Neural progenitor cell (in vitro differentiated cells): ENCODE measurements around the gene FAM174C. TPM values are rescaled to one million over a fixed set of nuclear protein-coding genes. Genes with fewer than 3 reads are reported as not detected.

Experiments used
- DNase-seq: peaks from one replicate; pipeline ENCODE4 v3.0.0-alpha.2; 2016; ENCODE audit warnings: low spot score
- H2AFZ ChIP-seq: fragments of 200-600 bp; sonication (generic); replicated peaks from 2 replicates; pipeline ENCODE4 v1.6.1; 2016; ENCODE audit warnings: antibody characterized with exemption
- H3F3A ChIP-seq: fragments of 200-600 bp; sonication (generic); 2 replicates; pipeline ENCODE4 v1.6.1; 2016; ENCODE audit warnings: antibody characterized with exemption, low read depth
- H3K27ac ChIP-seq: fragments of 200-600 bp; sonication (generic); 2 replicates; pipeline ENCODE4 v1.5.1; 2016; ENCODE audit warnings: mild to moderate bottlenecking
- H3K27me3 ChIP-seq: fragments of 200-600 bp; sonication (generic); 2 replicates; pipeline ENCODE4 v1.6.1; 2016; ENCODE audit warnings: mild to moderate bottlenecking, moderate library complexity
- H3K36me3 ChIP-seq: fragments of 200-600 bp; sonication (generic); 2 replicates; pipeline ENCODE4 v1.5.1; 2016
- H3K4me1 ChIP-seq: fragments of 200-600 bp; sonication (generic); 2 replicates; pipeline ENCODE4 v1.6.1; 2016; ENCODE audit warnings: mixed run types
- H3K4me2 ChIP-seq: fragments of 200-600 bp; sonication (generic); 2 replicates; pipeline ENCODE4 v1.6.1; 2016
- H3K4me3 ChIP-seq: fragments of 200-600 bp; sonication (generic); 2 replicates; pipeline ENCODE4 v1.5.1; 2016
- H3K79me2 ChIP-seq: fragments of 200-600 bp; sonication (generic); 2 replicates; pipeline ENCODE4 v1.6.1; 2016; ENCODE audit warnings: low read depth
- H3K9ac ChIP-seq: fragments of 200-600 bp; sonication (generic); 2 replicates; pipeline ENCODE4 v1.6.1; 2016
- H3K9me3 ChIP-seq: fragments of 200-600 bp; sonication (generic); 2 replicates; pipeline ENCODE4 v1.5.1; 2016; ENCODE audit warnings: low read depth
- H4K20me1 ChIP-seq: fragments of 200-600 bp; sonication (generic); 2 replicates; pipeline ENCODE4 v1.6.1; 2016; ENCODE audit warnings: low read depth
- H3K27ac Mint-ChIP-seq: 3 replicates; pipeline ENCODE4 v1.8.0; 2021; ENCODE audit warnings: mixed read lengths
- H3K27me3 Mint-ChIP-seq: 2 replicates; pipeline ENCODE4 v1.8.0; 2022; ENCODE audit warnings: low read depth, mild to moderate bottlenecking, inconsistent platforms, moderate library complexity, mixed read lengths; ENCODE audit not compliant: insufficient read depth
- H3K36me3 Mint-ChIP-seq: 3 replicates; pipeline ENCODE4 v1.8.0; 2021; ENCODE audit warnings: mixed read lengths
- H3K4me1 Mint-ChIP-seq: 3 replicates; pipeline ENCODE4 v1.8.0; 2021; ENCODE audit warnings: mixed read lengths
- H3K4me3 Mint-ChIP-seq: 3 replicates; pipeline ENCODE4 v1.8.0; 2021; ENCODE audit warnings: mild to moderate bottlenecking, moderate library complexity, mixed read lengths
- H3K9me3 Mint-ChIP-seq: 3 replicates; pipeline ENCODE4 v1.8.0; 2020; ENCODE audit warnings: mixed read lengths
- CTCF ChIP-seq: fragments of 200-600 bp; sonication (generic); IDR thresholded peaks from 2 replicates; pipeline ENCODE4 v1.5.1; 2017; ENCODE audit warnings: antibody characterized with exemption, mild to moderate bottlenecking
- EZH2 ChIP-seq: fragments of 200-600 bp; sonication (generic); IDR thresholded peaks from 2 replicates; pipeline ENCODE4 v1.6.1; 2017; ENCODE audit warnings: antibody characterized with exemption, mild to moderate bottlenecking, moderate library complexity
- EZH2phosphoT487 ChIP-seq: fragments of 200-600 bp; sonication (generic); IDR thresholded peaks from 2 replicates; pipeline ENCODE4 v1.6.1; 2017; ENCODE audit warnings: antibody characterized with exemption
- total RNA-seq: library from RNA; depleted of rRNA; stranded (reverse); fragments of >200 nt; gene quantifications from 2 replicates; pipeline ENCODE4 v1.2.3, GENCODE V29; 2015; ENCODE audit warnings: low replicate concordance

Gene FAM174C
- total RNA-seq, 1 donor from 2014 or later, result 4.8 TPM

- H3K36me3 ChIP-seq, result no peaks in the 10 kb centered on the region
- H3K9me3 Mint-ChIP-seq, result no peaks in the 10 kb centered on the region
- peaks cover 47% of the 10 kb centered on the region for H3F3A ChIP-seq
- H3K79me2 ChIP-seq, result peaks cover 42% of the 10 kb centered on the region
- H3K27ac ChIP-seq, result peak overlapping the region; percentile 92
- peak overlapping the region; percentile 90 for H3K4me3 ChIP-seq
- H4K20me1 ChIP-seq, result peaks cover 60% of the 10 kb centered on the region
- peaks cover 2% of the 10 kb centered on the region for H3K27me3 Mint-ChIP-seq
- DNase-seq, result no peak
- no peaks in the 10 kb centered on the region for H3K9me3 ChIP-seq
- peak overlapping the region; percentile 79 for H3K4me2 ChIP-seq
- H3K4me3 Mint-ChIP-seq, result peak overlapping the region; percentile 85
- no peak overlapping the region for H2AFZ ChIP-seq
- H3K4me1 ChIP-seq, result peaks cover 18% of the 10 kb centered on the region
- TF ChIP-seq EZH2, result no peak
- TF ChIP-seq CTCF, result peak; percentile 75
- TF ChIP-seq EZH2phosphoT487, result no peak
- peaks cover 12% of the 10 kb centered on the region for H3K4me1 Mint-ChIP-seq
- no peaks in the 10 kb centered on the region for H3K36me3 Mint-ChIP-seq
- H3K27ac Mint-ChIP-seq, result no peak overlapping the region
- H3K27me3 ChIP-seq, result no peaks in the 10 kb centered on the region
- no peak overlapping the region for H3K9ac ChIP-seq
These were observed 26.5 kb upstream of the FAM174C start for GRCh38 chr19:1248786-1249297.

GRCh38 chr19:1249298-1249989, 25.9 kb upstream of the FAM174C start:
- H3K4me1 Mint-ChIP-seq, result peaks cover 12% of the 10 kb centered on the region
- H3K4me2 ChIP-seq, result peak overlapping the region; percentile 89
- H3K79me2 ChIP-seq, result peaks cover 48% of the 10 kb centered on the region

GRCh38 chr19:1249990-1250436, 25.3 kb upstream of the FAM174C start:
- Histone ChIP-seq H3K36me3 (no peaks in the 10 kb centered on the region), H2AFZ (no peak overlapping the region), H3K4me1 (peaks cover 14% of the 10 kb centered on the region), H3K27ac (peak overlapping the region; percentile 82), H3K9me3 (no peaks in the 10 kb centered on the region), H3K9ac (peak overlapping the region; percentile 74), H3K27me3 (no peaks in the 10 kb centered on the region), H3K4me3 (peak overlapping the region; percentile 90), H4K20me1 (peaks cover 62% of the 10 kb centered on the region), H3K79me2 (peaks cover 54% of the 10 kb centered on the region), H3F3A (peaks cover 54% of the 10 kb centered on the region), H3K4me2 (peak overlapping the region; percentile 89)
- no peak for TF ChIP-seq CTCF
- no peak for TF ChIP-seq EZH2
- TF ChIP-seq EZH2phosphoT487, result no peak
- H3K9me3 Mint-ChIP-seq, result no peaks in the 10 kb centered on the region
- no peak overlapping the region for H3K27ac Mint-ChIP-seq
- H3K4me3 Mint-ChIP-seq, result peak overlapping the region; percentile 91
- H3K27me3 Mint-ChIP-seq, result peaks cover 6% of the 10 kb centered on the region
- peaks cover 13% of the 10 kb centered on the region for H3K4me1 Mint-ChIP-seq
- peaks cover 6% of the 10 kb centered on the region for H3K36me3 Mint-ChIP-seq
- no peak for DNase-seq

More at GRCh38 chr19:1249298-1249989, 25.9 kb upstream of the FAM174C start:
- Histone ChIP-seq H3K36me3 (no peaks in the 10 kb centered on the region), H3K27me3 (no peaks in the 10 kb centered on the region), H3K4me3 (peak overlapping the region; percentile 90), H3K9me3 (no peaks in the 10 kb centered on the region), H3F3A (peaks cover 53% of the 10 kb centered on the region), H3K4me1 (peaks cover 18% of the 10 kb centered on the region), H3K27ac (peak overlapping the region; percentile 92), H3K9ac (peak overlapping the region; percentile 74), H2AFZ (no peak overlapping the region), H4K20me1 (peaks cover 62% of the 10 kb centered on the region)
- H3K27ac Mint-ChIP-seq, result no peak overlapping the region
- H3K36me3 Mint-ChIP-seq, result peaks cover under 1% of the 10 kb centered on the region
- TF ChIP-seq EZH2 (no peak), CTCF (no peak), EZH2phosphoT487 (no peak)
- peak overlapping the region; percentile 91 for H3K4me3 Mint-ChIP-seq
- H3K9me3 Mint-ChIP-seq, result no peaks in the 10 kb centered on the region
- peaks cover 3% of the 10 kb centered on the region for H3K27me3 Mint-ChIP-seq
- peak; percentile 99 for DNase-seq
